Measurements from ENCODE around the gene RASGEF1B.
A peak's percentile ranks its signal among the peaks of the same experiment; 100 is the strongest.

Gene RASGEF1B

DNA sequence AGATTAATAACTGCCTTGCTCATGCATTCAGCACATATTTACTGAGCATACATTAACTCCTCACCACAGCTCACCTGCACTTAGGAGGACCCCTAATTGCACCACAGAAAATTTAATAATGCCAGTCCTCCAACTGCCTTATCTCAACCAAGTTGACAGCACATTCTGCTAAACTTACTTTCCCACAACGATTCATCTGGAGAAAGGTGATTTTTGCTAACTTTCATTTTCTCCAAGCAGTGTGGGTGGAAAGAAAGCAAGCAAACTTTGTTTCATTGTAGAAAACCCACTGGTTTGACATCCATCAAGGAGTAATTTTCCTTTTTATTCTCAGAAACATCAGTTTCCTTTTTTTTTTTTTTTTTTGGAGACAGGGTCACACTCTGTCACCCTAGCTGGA lies 49.1 kb downstream of the RASGEF1B start:
- POLR2A ChIA-PET = no interaction called here
- DNase-seq = peak in 1 of 3 donors; percentile 17
- H3K36me3 ChIP-seq (ENCODE audit: control insufficient read depth in 4 of 4, insufficient read depth in 4 of 4, low read length in 3 of 4) = peaks cover 0 to 31% (median 7%) of the 10 kb centered on the region in 4 experiments
- no peaks in the 10 kb centered on the region for H3K27me3 ChIP-seq (replicated peaks in 2 of 5; ENCODE audit: control insufficient read depth in 4 of 5, insufficient read depth in 5 of 5, low read length in 4 of 5)
- no CpG with 5 or more reads among the region's 1 CpG for WGBS (ENCODE audit: insufficient coverage)
- peak overlapping the region in 1 of 2 experiments; percentile 72 for H3K27ac ChIP-seq (ENCODE audit: insufficient read depth in 1 of 2, low read depth in 1 of 2, low read length in 2 of 2, poor library complexity in 1 of 2, severe bottlenecking in 2 of 2)
- peaks cover 0 to 12% (median 6%) of the 10 kb centered on the region in 4 experiments for H3K4me1 ChIP-seq (ENCODE audit: control extremely low read depth in 1 of 4, control insufficient read depth in 4 of 4, insufficient read depth in 4 of 4, low read length in 3 of 4)
- H3K4me3 ChIP-seq (ENCODE audit: control insufficient read depth in 1 of 7, extremely low read depth in 1 of 7, insufficient read depth in 4 of 7, low read depth in 2 of 7, low read length in 6 of 7) = no peak overlapping the region
- no peaks in the 10 kb centered on the region for H3K9me3 ChIP-seq (ENCODE audit: control extremely low read depth in 1 of 5, control insufficient read depth in 4 of 5, insufficient read depth in 2 of 5, low read depth in 1 of 5, low read length in 4 of 5)
- CTCF ChIA-PET = interaction anchor here (1.2 to 4.8 kb wide), 4 partner anchors 16 to 779 kb away, joined by 3 to 20 read pairs (median 5); no protein-coding TSS in a partner anchor

DNA sequence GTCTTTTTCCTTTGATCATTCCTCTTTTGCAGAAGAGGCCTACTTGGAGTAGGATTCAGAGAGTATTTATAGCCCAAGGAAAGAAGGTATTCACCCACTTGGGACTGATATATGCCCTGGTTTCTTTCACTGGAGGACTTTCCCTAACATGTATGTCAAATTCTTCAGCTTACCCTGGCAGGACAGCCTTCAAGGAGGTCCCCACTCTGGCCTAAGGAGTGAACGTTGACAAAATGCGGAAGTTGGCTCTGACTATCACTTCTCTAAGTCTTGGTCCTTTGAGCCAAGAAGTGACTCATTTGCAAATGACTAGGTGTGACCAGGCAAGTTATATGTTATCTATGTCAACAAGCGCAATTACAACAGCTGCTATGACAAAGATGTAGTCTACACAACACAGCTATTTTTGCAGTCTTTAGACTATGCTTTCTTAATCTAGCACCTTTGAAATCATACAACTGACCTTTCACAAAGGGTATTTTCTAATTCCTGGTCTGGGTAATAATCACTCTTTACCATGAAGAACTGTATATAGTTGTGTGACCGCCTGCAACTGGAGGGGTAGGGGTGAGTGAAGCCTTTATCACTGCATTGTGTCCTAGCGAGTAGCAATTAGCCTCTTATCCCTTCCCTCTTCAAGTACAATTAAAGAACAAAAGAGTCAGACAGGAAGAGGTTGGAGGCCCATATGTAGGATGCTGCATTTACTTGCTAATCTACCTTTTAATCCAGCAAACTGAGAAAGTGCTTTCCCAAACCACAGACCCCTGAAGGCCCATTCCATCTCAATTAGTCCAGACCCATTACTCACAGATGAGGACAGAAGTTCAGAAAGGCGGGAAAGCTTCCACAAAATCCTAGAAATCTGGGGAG lies 50.1 kb downstream of the RASGEF1B start:
- peaks cover 0 to 12% (median 6%) of the 10 kb centered on the region in 4 experiments for H3K4me1 ChIP-seq (ENCODE audit: control extremely low read depth in 1 of 4, control insufficient read depth in 4 of 4, insufficient read depth in 4 of 4, low read length in 3 of 4)
- peak; percentile 87 to 99 (median 97) for DNase-seq
- CTCF ChIA-PET = interaction anchor here (0.8 to 4.8 kb wide), 7 partner anchors 12 to 847 kb away, joined by 3 to 20 read pairs (median 4); no protein-coding TSS in a partner anchor
- POLR2A ChIA-PET = no interaction called here
- H3K36me3 ChIP-seq (ENCODE audit: control insufficient read depth in 4 of 4, insufficient read depth in 4 of 4, low read length in 3 of 4) = peaks cover 0 to 23% (median 3%) of the 10 kb centered on the region in 4 experiments
- H3K27ac ChIP-seq (ENCODE audit: insufficient read depth in 1 of 2, low read depth in 1 of 2, low read length in 2 of 2, poor library complexity in 1 of 2, severe bottlenecking in 2 of 2) = peak overlapping the region; percentile 26 to 72
- WGBS (ENCODE audit: insufficient coverage) = 18% methylated on average over 3 of the region's 6 CpGs
- H3K4me3 ChIP-seq (ENCODE audit: control insufficient read depth in 1 of 7, extremely low read depth in 1 of 7, insufficient read depth in 4 of 7, low read depth in 2 of 7, low read length in 6 of 7) = no peak overlapping the region
- no peaks in the 10 kb centered on the region for H3K27me3 ChIP-seq (replicated peaks in 2 of 5; ENCODE audit: control insufficient read depth in 4 of 5, insufficient read depth in 5 of 5, low read length in 4 of 5)
- H3K9me3 ChIP-seq (ENCODE audit: control extremely low read depth in 1 of 5, control insufficient read depth in 4 of 5, insufficient read depth in 2 of 5, low read depth in 1 of 5, low read length in 4 of 5) = no peaks in the 10 kb centered on the region

DNA sequence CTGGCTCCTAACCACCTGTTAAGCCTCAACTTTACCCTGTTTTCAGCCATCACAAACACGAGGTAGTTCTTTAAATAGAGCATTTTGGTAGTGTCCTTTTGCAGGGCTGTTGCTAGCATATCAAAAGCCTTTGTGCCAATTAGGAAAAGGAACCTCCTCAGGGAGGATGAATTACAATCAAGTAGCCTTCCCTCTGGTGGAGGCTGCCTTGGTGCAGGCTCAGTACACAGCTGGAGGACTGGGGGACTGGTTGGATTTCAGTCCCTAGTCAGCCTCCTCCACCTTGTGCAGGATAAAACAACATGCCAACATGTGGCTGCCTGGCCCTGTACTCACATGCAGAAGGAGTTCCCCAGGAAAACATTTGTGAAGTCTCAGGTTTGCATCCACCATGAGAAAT lies 53.1 kb downstream of the RASGEF1B start:
- DNase-seq = no peak
- POLR2A ChIA-PET = no interaction called here
- Histone ChIP-seq H3K4me1 (ENCODE audit: control extremely low read depth in 1 of 4, control insufficient read depth in 4 of 4, insufficient read depth in 4 of 4, low read length in 3 of 4) (peaks cover 0 to 12% (median 6%) of the 10 kb centered on the region in 4 experiments), H3K4me3 (ENCODE audit: control insufficient read depth in 1 of 7, extremely low read depth in 1 of 7, insufficient read depth in 4 of 7, low read depth in 2 of 7, low read length in 6 of 7) (no peak overlapping the region), H3K27ac (ENCODE audit: insufficient read depth in 1 of 2, low read depth in 1 of 2, low read length in 2 of 2, poor library complexity in 1 of 2, severe bottlenecking in 2 of 2) (no peak overlapping the region), H3K27me3 (replicated peaks in 2 of 5; ENCODE audit: control insufficient read depth in 4 of 5, insufficient read depth in 5 of 5, low read length in 4 of 5) (no peaks in the 10 kb centered on the region), H3K36me3 (ENCODE audit: control insufficient read depth in 4 of 4, insufficient read depth in 4 of 4, low read length in 3 of 4) (no peaks in the 10 kb centered on the region), H3K9me3 (ENCODE audit: control extremely low read depth in 1 of 5, control insufficient read depth in 4 of 5, insufficient read depth in 2 of 5, low read depth in 1 of 5, low read length in 4 of 5) (peaks cover 0 to 2% (median 0%) of the 10 kb centered on the region in 5 experiments)
- WGBS (ENCODE audit: insufficient coverage) = no CpG with 5 or more reads among the region's 1 CpG
- CTCF ChIA-PET = interaction anchor here (0.6 to 2.8 kb wide), 5 partner anchors 7 to 783 kb away, joined by 3 to 12 read pairs (median 4); no protein-coding TSS in a partner anchor

DNA sequence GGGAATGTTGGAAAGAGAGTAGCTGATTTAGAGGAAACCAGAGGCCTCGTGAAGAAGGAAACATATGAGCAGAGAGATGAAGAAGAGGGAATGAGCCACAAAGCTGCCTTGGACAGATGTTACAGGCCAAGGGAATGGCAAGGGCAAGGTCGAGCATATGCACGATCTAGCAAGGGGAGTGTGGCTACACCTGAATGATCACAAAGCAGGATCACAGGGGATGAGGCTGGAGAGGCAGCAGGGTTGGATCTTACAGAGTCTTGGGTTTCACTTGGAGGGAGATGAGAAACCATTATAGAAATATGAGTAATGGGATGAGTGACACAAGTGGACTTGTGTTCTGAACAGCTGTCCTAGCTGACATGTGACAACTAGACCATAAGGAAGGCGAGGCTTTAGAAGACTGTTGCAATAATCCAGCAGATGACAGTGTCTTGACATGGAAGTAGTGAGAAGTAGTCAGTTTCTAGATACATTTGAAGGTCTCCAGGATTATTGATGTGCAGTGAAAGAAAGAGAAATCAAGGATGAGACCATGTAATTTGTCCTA lies 58.7 kb downstream of the RASGEF1B start:
- POLR2A ChIA-PET = no interaction called here
- peaks cover 0 to 3% (median 0%) of the 10 kb centered on the region in 5 experiments for H3K9me3 ChIP-seq (ENCODE audit: control extremely low read depth in 1 of 5, control insufficient read depth in 4 of 5, insufficient read depth in 2 of 5, low read depth in 1 of 5, low read length in 4 of 5)
- no peak overlapping the region for H3K4me3 ChIP-seq (ENCODE audit: control insufficient read depth in 1 of 7, extremely low read depth in 1 of 7, insufficient read depth in 4 of 7, low read depth in 2 of 7, low read length in 6 of 7)
- no peak overlapping the region for H3K27ac ChIP-seq (ENCODE audit: insufficient read depth in 1 of 2, low read depth in 1 of 2, low read length in 2 of 2, poor library complexity in 1 of 2, severe bottlenecking in 2 of 2)
- no peaks in the 10 kb centered on the region for H3K36me3 ChIP-seq (ENCODE audit: control insufficient read depth in 4 of 4, insufficient read depth in 4 of 4, low read length in 3 of 4)
- no peaks in the 10 kb centered on the region for H3K27me3 ChIP-seq (replicated peaks in 2 of 5; ENCODE audit: control insufficient read depth in 4 of 5, insufficient read depth in 5 of 5, low read length in 4 of 5)
- peaks cover 0 to 12% (median 6%) of the 10 kb centered on the region in 4 experiments for H3K4me1 ChIP-seq (ENCODE audit: control extremely low read depth in 1 of 4, control insufficient read depth in 4 of 4, insufficient read depth in 4 of 4, low read length in 3 of 4)
- CTCF ChIA-PET = interaction anchor here (0.9 to 1.5 kb wide), 3 partner anchors 20 to 854 kb away, joined by 3 to 5 read pairs (median 3); no protein-coding TSS in a partner anchor
- no peak for DNase-seq
- WGBS (ENCODE audit: insufficient coverage) = 97% methylated on average over 3 of the region's 4 CpGs

DNA sequence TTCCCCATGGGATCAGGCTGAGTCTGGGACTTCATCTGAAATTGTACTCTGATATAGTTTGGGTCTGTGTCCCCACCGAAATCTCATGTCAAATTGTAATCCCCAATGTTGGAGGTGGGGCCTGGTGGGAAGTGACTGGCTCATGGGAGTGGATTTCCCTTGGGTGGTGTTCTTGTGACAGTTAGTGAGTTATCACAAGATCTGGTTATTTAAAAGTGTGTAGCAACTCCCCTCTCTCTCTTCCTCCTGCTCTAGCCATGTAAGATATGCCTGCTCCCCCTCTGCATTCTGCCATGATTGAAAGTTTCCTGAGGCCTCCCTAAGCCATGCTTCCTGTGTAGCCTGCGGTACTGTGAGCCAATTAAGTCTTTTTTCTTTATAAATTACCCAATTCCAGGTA lies 61.0 kb downstream of the RASGEF1B start:
- CTCF ChIA-PET = no interaction called here
- Histone ChIP-seq H3K4me3 (ENCODE audit: control insufficient read depth in 1 of 7, extremely low read depth in 1 of 7, insufficient read depth in 4 of 7, low read depth in 2 of 7, low read length in 6 of 7) (no peak overlapping the region), H3K27me3 (replicated peaks in 2 of 5; ENCODE audit: control insufficient read depth in 4 of 5, insufficient read depth in 5 of 5, low read length in 4 of 5) (no peaks in the 10 kb centered on the region), H3K4me1 (ENCODE audit: control extremely low read depth in 1 of 4, control insufficient read depth in 4 of 4, insufficient read depth in 4 of 4, low read length in 3 of 4) (peaks cover 0 to 12% (median 6%) of the 10 kb centered on the region in 4 experiments), H3K36me3 (ENCODE audit: control insufficient read depth in 4 of 4, insufficient read depth in 4 of 4, low read length in 3 of 4) (no peaks in the 10 kb centered on the region), H3K9me3 (ENCODE audit: control extremely low read depth in 1 of 5, control insufficient read depth in 4 of 5, insufficient read depth in 2 of 5, low read depth in 1 of 5, low read length in 4 of 5) (peaks cover 0 to 3% (median 0%) of the 10 kb centered on the region in 5 experiments), H3K27ac (ENCODE audit: insufficient read depth in 1 of 2, low read depth in 1 of 2, low read length in 2 of 2, poor library complexity in 1 of 2, severe bottlenecking in 2 of 2) (no peak overlapping the region)
- peak in 2 of 3 donors; percentile 16 to 29 for DNase-seq
- WGBS (ENCODE audit: insufficient coverage) = 0% methylated on average over 1 of the region's 2 CpGs
- POLR2A ChIA-PET = interaction anchor here (0.6 kb wide), 1 partner anchor 34 kb away, joined by 3 read pairs; no protein-coding TSS in a partner anchor

DNA sequence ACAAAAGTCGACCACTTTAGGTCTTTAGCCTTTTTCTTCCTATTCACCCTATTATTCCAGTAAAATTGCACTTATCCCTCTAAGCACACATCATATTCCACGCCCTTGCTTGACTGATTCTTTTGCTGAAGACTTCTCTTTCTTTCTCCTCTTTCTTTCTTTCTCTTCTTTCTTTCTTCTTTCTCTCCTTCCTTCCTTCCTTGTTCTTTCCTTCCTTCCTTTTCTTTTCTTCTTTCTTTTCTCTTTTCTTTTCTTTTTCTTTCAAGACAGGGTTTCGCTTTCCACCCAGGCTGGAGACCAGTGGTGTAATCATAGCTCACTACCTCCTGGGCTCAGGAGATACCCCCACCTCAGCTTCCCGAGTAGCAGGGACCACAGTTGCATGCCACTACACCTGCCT lies 61.9 kb downstream of the RASGEF1B start:
- peaks cover 0 to 12% (median 6%) of the 10 kb centered on the region in 4 experiments for H3K4me1 ChIP-seq (ENCODE audit: control extremely low read depth in 1 of 4, control insufficient read depth in 4 of 4, insufficient read depth in 4 of 4, low read length in 3 of 4)
- no peak overlapping the region for H3K4me3 ChIP-seq (ENCODE audit: control insufficient read depth in 1 of 7, extremely low read depth in 1 of 7, insufficient read depth in 4 of 7, low read depth in 2 of 7, low read length in 6 of 7)
- CTCF ChIA-PET = interaction anchor here (0.6 to 1.4 kb wide), 2 partner anchors 792 to 826 kb away, joined by 3 to 5 read pairs; no protein-coding TSS in a partner anchor
- no peaks in the 10 kb centered on the region for H3K27me3 ChIP-seq (replicated peaks in 2 of 5; ENCODE audit: control insufficient read depth in 4 of 5, insufficient read depth in 5 of 5, low read length in 4 of 5)
- DNase-seq = no peak
- H3K36me3 ChIP-seq (ENCODE audit: control insufficient read depth in 4 of 4, insufficient read depth in 4 of 4, low read length in 3 of 4) = no peaks in the 10 kb centered on the region
- WGBS (ENCODE audit: insufficient coverage) = 95% methylated on average over 4 of the region's 4 CpGs
- POLR2A ChIA-PET = no interaction called here
- peaks cover 0 to 3% (median 0%) of the 10 kb centered on the region in 5 experiments for H3K9me3 ChIP-seq (ENCODE audit: control extremely low read depth in 1 of 5, control insufficient read depth in 4 of 5, insufficient read depth in 2 of 5, low read depth in 1 of 5, low read length in 4 of 5)
- H3K27ac ChIP-seq (ENCODE audit: insufficient read depth in 1 of 2, low read depth in 1 of 2, low read length in 2 of 2, poor library complexity in 1 of 2, severe bottlenecking in 2 of 2) = no peak overlapping the region

Measured in common myeloid progenitor, CD34-positive (primary cell).